Kidney epithelial cell (primary cell): ENCODE data around the gene DLGAP1. TPM values are rescaled to one million over a fixed set of nuclear protein-coding genes. Genes with fewer than 3 reads are reported as not detected.
"Not testable (repeated sequence)": the region's sequence is repeated elsewhere in the genome, so short reads cannot be mapped to it uniquely, and the experiment has no call there.

Experiments used
- DNase-seq: peaks from one replicate; pipeline ENCODE4 v3.0.0-alpha.2; 2010; ENCODE audit warnings: low read depth
- H3K27me3 ChIP-seq: 2 replicates; pipeline ENCODE4 v1.6.0; 2011; ENCODE audit warnings: low read length; ENCODE audit not compliant: control insufficient read depth, insufficient read depth
- H3K36me3 ChIP-seq: 2 replicates; pipeline ENCODE4 v1.5.1; 2011; ENCODE audit warnings: low read length; ENCODE audit not compliant: control insufficient read depth, insufficient read depth
- H3K4me3 ChIP-seq: 2 replicates; pipeline ENCODE4 v1.5.1; 2011; ENCODE audit warnings: low read depth, mild to moderate bottlenecking, control low read depth, low read length
- CTCF ChIP-seq: IDR thresholded peaks from 2 replicates; pipeline ENCODE4 v1.5.1; 2011; ENCODE audit warnings: mild to moderate bottlenecking, moderate library complexity, low read length, control low read depth, inconsistent platforms; ENCODE audit not compliant: insufficient read depth, poor library complexity, severe bottlenecking
- total RNA-seq: library from RNA; depleted of rRNA; stranded (reverse); fragments of >200 nt; gene quantifications from 2 replicates; pipeline ENCODE4 v1.2.3, GENCODE V29; 2015

The DLGAP1 gene
- total RNA-seq, 1 donor from 2014 or later: 2.6 TPM

- Histone ChIP-seq H3K4me3 (no peak overlapping the region), H3K36me3 (no peaks in the 10 kb centered on the region), H3K27me3 (no peaks in the 10 kb centered on the region)
- DNase-seq: no peak
- TF ChIP-seq CTCF: no peak
Observed at GRCh38 chr18:3710712-3711301, 744.3 kb downstream of the DLGAP1 start.

- no peaks in the 10 kb centered on the region for H3K36me3 ChIP-seq
- no peak overlapping the region for H3K4me3 ChIP-seq
- DNase-seq: no peak
- TF ChIP-seq CTCF: no peak
- no peaks in the 10 kb centered on the region for H3K27me3 ChIP-seq
Observed at GRCh38 chr18:3709205-3709604, 745.9 kb downstream of the DLGAP1 start.

GRCh38 chr18:3706279-3707097 is 748.6 kb downstream of the DLGAP1 start:
- no peak for TF ChIP-seq CTCF
- no peaks in the 10 kb centered on the region for H3K27me3 ChIP-seq

GRCh38 chr18:3704556-3705344 is 750.4 kb downstream of the DLGAP1 start:
- DNase-seq: no peak
- Histone ChIP-seq H3K27me3 (no peaks in the 10 kb centered on the region), H3K4me3 (no peak overlapping the region), H3K36me3 (no peaks in the 10 kb centered on the region)
- TF ChIP-seq CTCF: no peak

More at GRCh38 chr18:3706279-3707097, 748.6 kb downstream of the DLGAP1 start:
- no peak overlapping the region for H3K4me3 ChIP-seq
- no peaks in the 10 kb centered on the region for H3K36me3 ChIP-seq
- no peak for DNase-seq

GRCh38 chr18:3703732-3704176 is 751.4 kb downstream of the DLGAP1 start:
- Histone ChIP-seq H3K36me3 (no peaks in the 10 kb centered on the region), H3K27me3 (no peaks in the 10 kb centered on the region), H3K4me3 (no peak overlapping the region)
- no peak for DNase-seq
- TF ChIP-seq CTCF: peak; percentile 85

GRCh38 chr18:3699707-3700567 is 755.2 kb downstream of the DLGAP1 start:
- not testable (repeated sequence) for DNase-seq, H3K36me3 ChIP-seq, H3K4me3 ChIP-seq, H3K27me3 ChIP-seq

GRCh38 chr18:3694030-3694778 is 760.9 kb downstream of the DLGAP1 start:
- not testable (repeated sequence) for H3K27me3 ChIP-seq, DNase-seq

More at GRCh38 chr18:3694030-3694778, 760.9 kb downstream of the DLGAP1 start:
- not testable (repeated sequence) for H3K36me3 ChIP-seq, H3K4me3 ChIP-seq
